Smooth muscle cell (in vitro differentiated cells): ENCODE results near the gene SMARCAL1. TPM values are rescaled to one million over a fixed set of nuclear protein-coding genes. Genes with fewer than 3 reads are reported as not detected.

Experiments
- DNase-seq: peaks from one replicate; lab custom pipeline; 2025; ENCODE audit not compliant: unreplicated experiment; lab: John Stamatoyannopoulos, UW
- H2AFZ ChIP-seq: fragments of 200-600 bp; sonication (generic); 2 replicates; pipeline ENCODE4 v1.6.0; 2016; ENCODE audit warnings: antibody characterized with exemption, low read depth, mild to moderate bottlenecking
- H3F3A ChIP-seq: fragments of 200-600 bp; sonication (generic); 2 replicates; pipeline ENCODE4 v1.6.0; 2017; ENCODE audit warnings: antibody characterized with exemption, low read depth
- H3K27ac ChIP-seq: fragments of 200-600 bp; sonication (generic); 2 replicates; pipeline ENCODE4 v1.5.1; 2016; ENCODE audit warnings: low read depth, mild to moderate bottlenecking
- H3K27me3 ChIP-seq: fragments of 200-600 bp; sonication (generic); 2 replicates; pipeline ENCODE4 v1.6.1; 2016; ENCODE audit warnings: low read depth, mild to moderate bottlenecking
- H3K36me3 ChIP-seq: fragments of 200-600 bp; sonication (generic); 2 replicates; pipeline ENCODE4 v1.5.1; 2016; ENCODE audit warnings: low read depth
- H3K4me1 ChIP-seq: fragments of 200-600 bp; sonication (generic); 2 replicates; pipeline ENCODE4 v1.5.1; 2016; ENCODE audit warnings: low read depth
- H3K4me2 ChIP-seq: fragments of 200-600 bp; sonication (generic); 2 replicates; pipeline ENCODE4 v1.6.0; 2016; ENCODE audit warnings: mild to moderate bottlenecking
- H3K4me3 ChIP-seq: fragments of 200-600 bp; sonication (generic); 2 replicates; pipeline ENCODE4 v1.5.1; 2016; ENCODE audit warnings: mild to moderate bottlenecking
- H3K79me2 ChIP-seq: fragments of 200-600 bp; sonication (generic); 2 replicates; pipeline ENCODE4 v1.6.0; 2016; ENCODE audit warnings: low read depth, mild to moderate bottlenecking
- H3K9ac ChIP-seq: fragments of 200-600 bp; sonication (generic); 2 replicates; pipeline ENCODE4 v1.6.0; 2016; ENCODE audit warnings: low read depth
- H3K9me3 ChIP-seq: fragments of 200-600 bp; sonication (generic); replicated peaks from 2 replicates; pipeline ENCODE4 v1.5.1; 2016; ENCODE audit warnings: low read depth
- H4K20me1 ChIP-seq: fragments of 200-600 bp; sonication (generic); 2 replicates; pipeline ENCODE4 v1.6.0; 2016; ENCODE audit warnings: low read depth
- WGBS: methylation state at CpG from one replicate; pipeline ENCODE4 v1.1.7; 2016; ENCODE audit warnings: low lambda C conversion rate; 5-methylcytosine and 5-hydroxymethylcytosine counted together
- polyA plus RNA-seq: library from polyadenylated mRNA; unstranded; fragments of >200 nt; fragmentation: Nextera tagmentation; extraction: Ambion mirVana; gene quantifications from 2 replicates; pipeline ENCODE4 v1.2.1, GENCODE V29; 2016
- total RNA-seq: library from RNA; depleted of rRNA; stranded (reverse); fragments of >200 nt; gene quantifications from 2 replicates; pipeline ENCODE4 v1.2.3, GENCODE V29; 2014
- TF ChIP-seq, protein P1 (sequence below): fragments of 200-600 bp; sonication (generic); IDR thresholded peaks from 2 replicates; pipeline ENCODE4 v1.5.1; 2017; ENCODE audit warnings: borderline replicate concordance, mild to moderate bottlenecking, antibody characterized with exemption; ENCODE audit not compliant: insufficient read depth, poor library complexity, severe bottlenecking

SMARCAL1 gene
- total and polyA plus RNA-seq, 2 experiments from 2014 or later: 23.1 to 33.5 TPM

DNA sequence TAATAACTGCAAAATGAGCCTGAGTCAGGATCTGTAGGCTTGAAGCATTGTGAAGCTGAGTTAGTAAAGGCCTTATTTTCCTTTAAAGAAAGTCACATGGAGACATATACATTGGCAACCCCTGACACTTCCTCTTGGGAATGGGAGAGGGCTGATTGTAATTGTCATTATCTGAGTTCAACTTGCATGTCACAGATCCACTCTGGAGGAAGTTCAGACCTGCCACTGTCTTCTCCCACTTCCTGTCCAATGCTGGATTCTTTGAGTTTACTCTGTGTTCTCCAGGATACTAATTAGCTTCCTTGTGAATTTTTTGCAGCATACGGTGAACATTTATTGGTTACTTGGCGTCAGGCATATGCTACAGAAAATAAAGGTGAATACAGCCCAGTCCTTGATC lies 34.1 kb downstream of the SMARCAL1 start:
- WGBS: 96% methylated on average over 2 of the region's 2 CpGs
- DNase-seq: no peak
- TF ChIP-seq, protein P1, sequence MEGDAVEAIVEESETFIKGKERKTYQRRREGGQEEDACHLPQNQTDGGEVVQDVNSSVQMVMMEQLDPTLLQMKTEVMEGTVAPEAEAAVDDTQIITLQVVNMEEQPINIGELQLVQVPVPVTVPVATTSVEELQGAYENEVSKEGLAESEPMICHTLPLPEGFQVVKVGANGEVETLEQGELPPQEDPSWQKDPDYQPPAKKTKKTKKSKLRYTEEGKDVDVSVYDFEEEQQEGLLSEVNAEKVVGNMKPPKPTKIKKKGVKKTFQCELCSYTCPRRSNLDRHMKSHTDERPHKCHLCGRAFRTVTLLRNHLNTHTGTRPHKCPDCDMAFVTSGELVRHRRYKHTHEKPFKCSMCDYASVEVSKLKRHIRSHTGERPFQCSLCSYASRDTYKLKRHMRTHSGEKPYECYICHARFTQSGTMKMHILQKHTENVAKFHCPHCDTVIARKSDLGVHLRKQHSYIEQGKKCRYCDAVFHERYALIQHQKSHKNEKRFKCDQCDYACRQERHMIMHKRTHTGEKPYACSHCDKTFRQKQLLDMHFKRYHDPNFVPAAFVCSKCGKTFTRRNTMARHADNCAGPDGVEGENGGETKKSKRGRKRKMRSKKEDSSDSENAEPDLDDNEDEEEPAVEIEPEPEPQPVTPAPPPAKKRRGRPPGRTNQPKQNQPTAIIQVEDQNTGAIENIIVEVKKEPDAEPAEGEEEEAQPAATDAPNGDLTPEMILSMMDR: no peak
- Histone ChIP-seq H3K9ac (no peak overlapping the region), H3K4me2 (no peak overlapping the region), H3K4me1 (no peaks in the 10 kb centered on the region), H4K20me1 (no peaks in the 10 kb centered on the region), H3K36me3 (peaks cover 30% of the 10 kb centered on the region), H3K4me3 (no peak overlapping the region), H3F3A (no peaks in the 10 kb centered on the region), H3K79me2 (no peaks in the 10 kb centered on the region), H3K9me3 (no peaks in the 10 kb centered on the region), H3K27me3 (no peaks in the 10 kb centered on the region), H2AFZ (no peak overlapping the region), H3K27ac (no peak overlapping the region)

DNA sequence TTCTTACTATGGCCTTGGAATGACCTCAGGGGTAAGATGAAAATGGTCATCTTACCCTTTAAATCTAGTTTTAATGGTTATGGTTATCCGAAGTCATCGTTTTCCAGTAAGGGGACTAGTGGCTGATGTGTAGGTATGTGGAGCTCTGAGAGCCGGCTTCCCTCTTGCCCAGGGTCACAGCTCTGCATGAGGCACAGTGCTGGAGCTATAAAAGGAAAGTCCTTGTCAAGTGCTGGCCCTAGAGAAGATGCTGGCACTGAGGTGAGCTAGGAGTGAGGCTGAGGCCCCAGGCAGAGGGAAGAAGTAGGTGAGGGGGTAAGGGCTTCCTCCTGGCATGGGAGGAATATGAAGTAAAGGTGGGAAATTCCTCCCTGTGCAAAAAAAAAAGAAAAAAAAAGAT lies 35.0 kb downstream of the SMARCAL1 start:
- Histone ChIP-seq H3K36me3 (peaks cover 33% of the 10 kb centered on the region), H4K20me1 (no peaks in the 10 kb centered on the region), H3K9ac (no peak overlapping the region), H3K9me3 (no peaks in the 10 kb centered on the region), H2AFZ (no peak overlapping the region), H3K27ac (no peak overlapping the region), H3K4me2 (no peak overlapping the region), H3K4me3 (no peak overlapping the region), H3F3A (no peaks in the 10 kb centered on the region), H3K79me2 (no peaks in the 10 kb centered on the region), H3K27me3 (no peaks in the 10 kb centered on the region), H3K4me1 (no peaks in the 10 kb centered on the region)
- DNase-seq: no peak
- TF ChIP-seq, protein P1: no peak
- WGBS: 99% methylated on average over 3 of the region's 3 CpGs

DNA sequence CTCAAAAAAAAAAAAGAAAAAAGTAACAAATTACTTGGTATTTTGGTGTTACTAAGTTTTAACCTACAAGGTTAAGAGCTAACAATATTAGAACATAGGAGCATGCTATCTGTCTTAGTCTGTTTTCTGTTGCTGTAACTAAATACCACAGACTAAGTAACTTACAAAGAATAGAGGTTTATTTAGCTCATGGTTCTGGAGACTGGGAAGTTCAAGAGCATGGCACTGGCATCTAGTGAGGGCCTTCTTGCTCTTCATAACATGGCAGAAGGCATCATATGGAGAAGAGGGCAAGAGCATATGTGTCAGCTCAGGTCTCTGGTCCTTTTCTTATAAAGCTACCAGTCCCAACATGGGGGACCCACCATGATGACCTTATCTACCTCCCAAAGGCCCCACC lies 36.5 kb downstream of the SMARCAL1 start:
- no peaks in the 10 kb centered on the region for H3F3A ChIP-seq
- TF ChIP-seq, protein P1: no peak
- H3K9ac ChIP-seq: no peak overlapping the region
- no peak overlapping the region for H3K4me2 ChIP-seq
- no peak overlapping the region for H2AFZ ChIP-seq
- H3K9me3 ChIP-seq: no peaks in the 10 kb centered on the region
- no peak for DNase-seq
- H3K4me1 ChIP-seq: no peaks in the 10 kb centered on the region
- no peaks in the 10 kb centered on the region for H4K20me1 ChIP-seq
- no peak overlapping the region for H3K27ac ChIP-seq
- no peaks in the 10 kb centered on the region for H3K27me3 ChIP-seq
- no peaks in the 10 kb centered on the region for H3K79me2 ChIP-seq
- H3K36me3 ChIP-seq: peaks cover 42% of the 10 kb centered on the region
- no peak overlapping the region for H3K4me3 ChIP-seq

DNA sequence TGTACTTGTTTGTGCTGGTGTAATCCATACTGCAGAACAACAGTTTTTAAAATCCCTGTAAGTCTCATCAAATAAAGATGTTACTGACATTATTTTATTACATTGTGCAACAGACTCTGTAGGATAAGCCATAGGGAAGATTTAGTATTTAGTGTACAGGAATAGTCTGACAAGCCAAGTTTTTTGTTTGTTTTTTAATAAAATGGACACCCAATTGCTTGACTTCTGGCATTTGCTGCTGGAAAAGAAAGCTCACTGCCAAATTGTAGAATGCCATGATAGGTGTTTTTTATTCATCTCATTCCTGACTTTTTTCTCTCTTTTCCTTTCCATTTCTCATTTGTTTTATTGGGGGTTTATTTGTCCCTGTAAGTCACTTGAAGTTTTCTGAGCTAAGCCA lies 38.1 kb downstream of the SMARCAL1 start:
- no peak overlapping the region for H3K4me3 ChIP-seq
- H3K9me3 ChIP-seq: no peaks in the 10 kb centered on the region
- no peak overlapping the region for H3K9ac ChIP-seq
- no peak overlapping the region for H2AFZ ChIP-seq
- no peaks in the 10 kb centered on the region for H3K79me2 ChIP-seq
- no peaks in the 10 kb centered on the region for H3K4me1 ChIP-seq
- H3K27ac ChIP-seq: no peak overlapping the region
- no peaks in the 10 kb centered on the region for H3K27me3 ChIP-seq
- no peak for DNase-seq
- no peaks in the 10 kb centered on the region for H3F3A ChIP-seq
- H3K36me3 ChIP-seq: peaks cover 52% of the 10 kb centered on the region
- TF ChIP-seq, protein P1: no peak
- H4K20me1 ChIP-seq: no peaks in the 10 kb centered on the region
- no peak overlapping the region for H3K4me2 ChIP-seq
